Chondrocyte (in vitro differentiated cells): Measurements from ENCODE around the gene ARID4B. TPM values are rescaled to one million over a fixed set of nuclear protein-coding genes. Genes with fewer than 3 reads are reported as not detected.

ENCODE experiments used
- DNase-seq: peaks from one replicate; pipeline ENCODE4 v3.0.0; 2021; ENCODE audit warnings: mixed read lengths, low spot score
- H3K27ac Mint-ChIP-seq: one replicate; pipeline ENCODE4 v1.8.0; 2021; ENCODE audit warnings: mild to moderate bottlenecking, moderate library complexity, mixed read lengths; ENCODE audit not compliant: unreplicated experiment
- H3K27me3 Mint-ChIP-seq: 2 replicates; pipeline ENCODE4 v1.8.0; 2021; ENCODE audit warnings: low read depth, mixed read lengths
- H3K36me3 Mint-ChIP-seq: 2 replicates; pipeline ENCODE4 v1.8.0; 2021; ENCODE audit warnings: low read depth, mixed read lengths
- H3K4me1 Mint-ChIP-seq: 2 replicates; pipeline ENCODE4 v1.8.0; 2021; ENCODE audit warnings: low read depth, mild to moderate bottlenecking, mixed read lengths
- H3K4me3 Mint-ChIP-seq: one replicate; pipeline ENCODE4 v1.8.0; 2021; ENCODE audit warnings: mild to moderate bottlenecking, moderate library complexity, mixed read lengths; ENCODE audit not compliant: unreplicated experiment
- H3K9me3 Mint-ChIP-seq: 2 replicates; pipeline ENCODE4 v1.8.0; 2021; ENCODE audit warnings: low read depth, mixed read lengths
- microRNA-seq: library from miRNA; unstranded; fragments of <30 nt; microRNA quantifications from one replicate; pipeline ENCODE4 v1.2.0, GENCODE V29; 2020; ENCODE audit warnings: borderline number of aligned reads
- total RNA-seq: library from RNA; stranded (reverse); gene quantifications from 3 replicates; pipeline ENCODE4 v1.2.1, GENCODE V29; 2021
- TF ChIP-seq, protein P1 (sequence below): fragments of 200-600 bp; sonication (generic); IDR thresholded peaks from 2 replicates; pipeline ENCODE4 v1.5.0; 2021; ENCODE audit warnings: antibody characterized with exemption, mild to moderate bottlenecking, moderate library complexity

Gene ARID4B
- total RNA-seq, 1 donor from 2014 or later = 26.5 TPM

DNA sequence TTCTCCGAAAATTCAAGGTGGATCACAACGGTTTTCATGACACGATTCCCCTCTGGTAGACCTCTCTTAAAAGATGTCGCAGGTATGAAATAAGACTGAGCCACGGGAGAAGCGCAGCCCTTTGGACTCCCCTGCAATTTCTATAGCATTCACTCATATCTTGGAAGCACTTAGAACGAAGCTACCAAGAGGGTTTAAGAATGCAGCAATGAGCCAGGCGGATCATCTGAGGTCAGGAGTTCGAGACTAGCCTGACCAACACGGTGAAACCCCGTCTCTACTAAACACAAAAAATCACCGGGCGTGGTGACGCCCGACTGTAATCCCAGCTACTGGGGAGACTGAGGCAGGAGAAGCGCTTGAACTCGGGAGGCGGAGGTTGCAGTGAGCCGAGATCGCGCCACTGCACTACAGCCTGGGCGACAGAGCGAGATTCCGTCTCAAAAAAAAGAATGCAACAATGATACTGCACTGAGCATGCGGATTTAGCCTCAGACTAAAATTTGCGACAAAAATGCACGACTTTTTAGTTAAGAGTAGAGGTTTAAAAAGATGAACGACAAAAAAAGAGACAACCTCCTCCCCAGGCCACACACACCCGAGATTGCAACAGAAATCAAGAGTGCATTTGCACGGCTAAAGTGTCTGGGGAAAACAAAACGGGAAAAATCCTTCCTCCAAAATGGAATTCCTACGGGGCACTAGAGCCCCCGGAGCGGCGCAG lies 200.1 kb downstream of the ARID4B start:
- no peak for DNase-seq
- Mint-ChIP-seq H3K4me1 (peaks cover 38% of the 10 kb centered on the region), H3K9me3 (no peaks in the 10 kb centered on the region), H3K27me3 (no peaks in the 10 kb centered on the region), H3K36me3 (peaks cover 7% of the 10 kb centered on the region), H3K4me3 (peak overlapping the region; percentile 98), H3K27ac (peak overlapping the region; percentile 98)
- TF ChIP-seq, protein P1, sequence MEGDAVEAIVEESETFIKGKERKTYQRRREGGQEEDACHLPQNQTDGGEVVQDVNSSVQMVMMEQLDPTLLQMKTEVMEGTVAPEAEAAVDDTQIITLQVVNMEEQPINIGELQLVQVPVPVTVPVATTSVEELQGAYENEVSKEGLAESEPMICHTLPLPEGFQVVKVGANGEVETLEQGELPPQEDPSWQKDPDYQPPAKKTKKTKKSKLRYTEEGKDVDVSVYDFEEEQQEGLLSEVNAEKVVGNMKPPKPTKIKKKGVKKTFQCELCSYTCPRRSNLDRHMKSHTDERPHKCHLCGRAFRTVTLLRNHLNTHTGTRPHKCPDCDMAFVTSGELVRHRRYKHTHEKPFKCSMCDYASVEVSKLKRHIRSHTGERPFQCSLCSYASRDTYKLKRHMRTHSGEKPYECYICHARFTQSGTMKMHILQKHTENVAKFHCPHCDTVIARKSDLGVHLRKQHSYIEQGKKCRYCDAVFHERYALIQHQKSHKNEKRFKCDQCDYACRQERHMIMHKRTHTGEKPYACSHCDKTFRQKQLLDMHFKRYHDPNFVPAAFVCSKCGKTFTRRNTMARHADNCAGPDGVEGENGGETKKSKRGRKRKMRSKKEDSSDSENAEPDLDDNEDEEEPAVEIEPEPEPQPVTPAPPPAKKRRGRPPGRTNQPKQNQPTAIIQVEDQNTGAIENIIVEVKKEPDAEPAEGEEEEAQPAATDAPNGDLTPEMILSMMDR = no peak

DNA sequence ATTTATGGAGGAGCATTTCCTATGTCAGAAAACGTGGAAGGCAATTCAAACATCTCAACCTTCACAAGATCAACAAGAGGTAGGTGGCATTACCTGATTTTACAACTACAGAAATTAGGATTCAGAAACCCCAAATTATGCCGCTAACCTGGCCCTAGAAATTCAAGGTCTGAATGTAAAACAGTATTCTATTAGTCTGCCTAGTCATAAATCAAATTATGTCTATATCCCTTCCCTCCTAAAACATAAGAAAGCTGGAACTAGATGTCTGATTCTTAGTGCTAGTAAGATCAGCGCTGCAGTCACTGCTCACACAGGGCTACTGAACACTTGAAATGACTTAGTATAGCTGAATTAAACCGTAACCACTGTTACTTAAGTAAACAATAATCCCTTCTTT lies 200.8 kb downstream of the ARID4B start:
- no peak for DNase-seq
- no peaks in the 10 kb centered on the region for H3K9me3 Mint-ChIP-seq
- TF ChIP-seq, protein P1 = no peak
- peak overlapping the region; percentile 98 for H3K4me3 Mint-ChIP-seq
- H3K36me3 Mint-ChIP-seq = peaks cover 5% of the 10 kb centered on the region
- H3K27ac Mint-ChIP-seq = peak overlapping the region; percentile 98
- peaks cover 44% of the 10 kb centered on the region for H3K4me1 Mint-ChIP-seq
- H3K27me3 Mint-ChIP-seq = no peaks in the 10 kb centered on the region

DNA sequence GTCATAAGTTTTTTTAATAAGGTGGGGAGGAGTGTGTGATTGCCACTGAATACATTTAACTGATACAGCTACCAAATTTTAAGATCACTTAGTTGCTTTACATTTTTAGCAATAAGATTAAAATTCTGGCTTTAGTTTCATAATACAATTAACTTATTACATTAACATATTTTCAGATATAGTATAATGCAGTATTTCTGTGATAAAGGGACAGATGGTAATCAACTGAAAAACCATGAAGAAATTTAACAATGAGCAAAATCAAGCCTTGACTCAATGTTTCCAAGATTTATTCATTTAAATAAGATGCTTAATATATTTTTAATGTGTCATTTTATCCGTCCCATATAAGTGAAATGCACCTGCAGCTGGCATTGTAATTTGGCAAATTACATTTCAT lies 203.3 kb downstream of the ARID4B start:
- Mint-ChIP-seq H3K9me3 (no peaks in the 10 kb centered on the region), H3K27ac (no peak overlapping the region), H3K4me3 (no peak overlapping the region), H3K36me3 (peaks cover 3% of the 10 kb centered on the region), H3K4me1 (peaks cover 47% of the 10 kb centered on the region), H3K27me3 (no peaks in the 10 kb centered on the region)
- DNase-seq = no peak
- TF ChIP-seq, protein P1 = no peak

DNA sequence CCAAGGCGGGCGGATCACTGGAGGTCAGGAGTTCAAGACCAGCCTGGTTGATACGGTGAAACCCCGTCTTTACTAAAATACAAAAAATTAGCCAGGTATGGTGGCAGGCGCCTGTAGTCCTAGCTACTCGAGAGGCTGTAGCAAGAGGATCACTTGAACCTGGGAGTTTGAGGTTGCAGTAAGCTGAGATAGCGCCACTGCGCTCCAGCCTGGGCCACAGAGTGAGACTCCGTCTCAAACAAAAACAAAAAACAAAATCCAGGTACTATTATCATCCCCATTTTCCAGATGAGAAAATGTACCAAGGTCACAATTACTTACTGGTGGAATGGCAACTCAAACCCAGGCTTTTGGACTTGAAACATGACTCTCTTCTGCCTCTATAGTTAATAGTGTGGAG lies 203.9 kb downstream of the ARID4B start:
- TF ChIP-seq, protein P1 = no peak
- Mint-ChIP-seq H3K27ac (no peak overlapping the region), H3K4me1 (peaks cover 44% of the 10 kb centered on the region), H3K36me3 (peaks cover 3% of the 10 kb centered on the region), H3K9me3 (no peaks in the 10 kb centered on the region), H3K4me3 (no peak overlapping the region), H3K27me3 (no peaks in the 10 kb centered on the region)
- DNase-seq = no peak

DNA sequence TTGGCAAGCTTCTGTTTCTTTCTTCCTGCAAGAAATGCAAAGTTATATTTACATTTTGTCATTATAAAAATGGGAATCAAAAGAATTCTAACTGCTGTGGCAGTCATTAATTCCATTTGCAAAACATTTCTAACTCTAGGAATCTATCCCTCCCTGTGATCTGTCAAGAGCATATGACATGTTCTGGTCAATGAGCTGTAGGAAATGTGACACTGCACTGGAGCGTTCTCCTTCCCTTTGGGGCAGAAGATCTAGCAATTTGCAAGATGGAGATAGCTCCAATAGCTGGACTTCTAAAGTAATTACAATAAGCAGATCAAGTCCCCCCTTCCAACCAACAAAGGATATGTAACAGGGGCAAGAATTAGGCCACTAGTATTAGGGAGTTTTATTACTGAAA lies 205.6 kb downstream of the ARID4B start:
- Mint-ChIP-seq H3K4me3 (no peak overlapping the region), H3K36me3 (peaks cover 10% of the 10 kb centered on the region), H3K9me3 (no peaks in the 10 kb centered on the region), H3K27ac (peak overlapping the region; percentile 19), H3K4me1 (peaks cover 37% of the 10 kb centered on the region), H3K27me3 (no peaks in the 10 kb centered on the region)
- DNase-seq = no peak
- TF ChIP-seq, protein P1 = no peak

Small RNAs within 50 kb of the gene (microRNA-seq; reads per million reads assigned to microRNA genes)
- gene MIR4753 = not detected

Other genes starting within 250 kb of the ARID4B start
- 66.3 to 89.1 TPM (median 80.7 TPM) in 3 replicates for gene TOMM20, start 199.3 kb downstream of the ARID4B start, total RNA-seq
- 67.6 to 83.8 TPM (median 72.9 TPM) in 3 replicates for gene RBM34, start 166.9 kb downstream of the ARID4B start, total RNA-seq
- gene GGPS1, start 391 bp upstream of the ARID4B start, total RNA-seq = 39.1 to 44.5 TPM (median 39.4 TPM) in 3 replicates
- 16.6 to 23.3 TPM (median 23.2 TPM) in 3 replicates for gene TBCE, start 39.2 kb upstream of the ARID4B start, total RNA-seq
- 28.1 to 36.6 TPM (median 30.4 TPM) in 3 replicates for gene B3GALNT2, start 176.3 kb upstream of the ARID4B start, total RNA-seq